GM18498 (cell line): ENCODE measurements around the gene MYO7A.

ENCODE experiments used
- ATAC-seq: cut with Tn5 transposase; IDR thresholded peaks from one replicate; pipeline ENCODE4 v1.9.1; 2021; ENCODE audit warnings: mild to moderate bottlenecking, moderate library complexity; ENCODE audit not compliant: unreplicated experiment

MYO7A gene

DNA sequence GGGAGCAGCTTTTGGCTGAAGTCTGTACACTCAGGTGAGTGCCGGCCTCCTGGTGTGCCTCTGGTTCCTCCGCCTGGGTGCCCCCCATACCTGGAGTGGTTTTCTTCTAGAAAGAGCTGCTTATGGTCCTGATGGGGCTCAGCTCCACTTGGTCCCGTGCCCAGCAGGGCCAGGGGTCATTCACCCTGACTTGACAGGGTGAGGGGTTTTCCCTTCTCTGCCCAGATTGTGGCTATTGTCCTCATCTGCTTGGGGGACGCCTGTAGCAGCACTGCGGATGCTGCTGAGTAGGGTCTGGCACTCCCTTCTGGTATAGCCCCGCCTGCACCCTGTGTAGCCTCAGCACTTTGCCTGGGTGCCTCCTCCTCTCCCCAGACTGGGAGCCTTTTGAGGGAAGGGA is 17.2 kb upstream of the MYO7A start:
- no peak for ATAC-seq

DNA sequence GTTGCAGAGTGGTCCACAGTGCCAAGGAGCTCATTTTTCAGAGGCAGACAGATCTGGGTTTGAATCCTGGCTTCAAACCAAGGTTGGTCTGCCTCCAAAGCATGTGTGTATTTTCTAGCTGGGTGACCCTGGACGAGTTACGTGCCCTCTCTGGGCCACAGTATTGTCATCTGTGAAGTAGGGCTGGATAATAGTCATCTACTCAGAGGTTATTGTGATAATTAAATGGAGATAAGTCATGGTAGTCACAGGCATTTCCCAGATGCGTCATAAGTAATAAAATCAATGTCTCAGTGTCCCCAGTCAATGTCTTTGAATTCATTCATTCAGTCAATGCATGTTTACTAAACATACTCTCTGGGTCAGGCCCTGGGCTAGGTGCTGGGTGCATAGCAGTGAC is 16.8 kb upstream of the MYO7A start:
- no peak for ATAC-seq

DNA sequence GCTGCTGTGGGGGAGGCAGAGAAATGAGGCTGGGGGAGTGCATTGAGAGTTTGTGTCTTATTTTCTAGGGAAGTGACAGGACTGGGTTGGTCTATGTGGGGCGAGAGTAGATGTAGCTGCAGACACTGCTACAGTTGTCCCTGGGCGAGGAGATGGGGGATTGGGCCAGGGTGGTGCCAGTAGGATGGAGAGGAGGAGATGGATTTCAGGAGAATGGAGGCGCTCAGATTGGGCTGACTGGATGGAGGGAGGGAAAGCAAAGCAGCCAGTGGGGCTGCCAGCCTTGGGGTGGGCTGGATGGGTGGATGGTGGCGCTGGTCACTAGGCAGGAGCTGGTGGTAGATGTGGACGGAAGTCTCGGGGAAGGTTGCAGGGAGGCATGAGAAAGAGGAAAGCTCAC is 16.1 kb upstream of the MYO7A start:
- ATAC-seq, result no peak

DNA sequence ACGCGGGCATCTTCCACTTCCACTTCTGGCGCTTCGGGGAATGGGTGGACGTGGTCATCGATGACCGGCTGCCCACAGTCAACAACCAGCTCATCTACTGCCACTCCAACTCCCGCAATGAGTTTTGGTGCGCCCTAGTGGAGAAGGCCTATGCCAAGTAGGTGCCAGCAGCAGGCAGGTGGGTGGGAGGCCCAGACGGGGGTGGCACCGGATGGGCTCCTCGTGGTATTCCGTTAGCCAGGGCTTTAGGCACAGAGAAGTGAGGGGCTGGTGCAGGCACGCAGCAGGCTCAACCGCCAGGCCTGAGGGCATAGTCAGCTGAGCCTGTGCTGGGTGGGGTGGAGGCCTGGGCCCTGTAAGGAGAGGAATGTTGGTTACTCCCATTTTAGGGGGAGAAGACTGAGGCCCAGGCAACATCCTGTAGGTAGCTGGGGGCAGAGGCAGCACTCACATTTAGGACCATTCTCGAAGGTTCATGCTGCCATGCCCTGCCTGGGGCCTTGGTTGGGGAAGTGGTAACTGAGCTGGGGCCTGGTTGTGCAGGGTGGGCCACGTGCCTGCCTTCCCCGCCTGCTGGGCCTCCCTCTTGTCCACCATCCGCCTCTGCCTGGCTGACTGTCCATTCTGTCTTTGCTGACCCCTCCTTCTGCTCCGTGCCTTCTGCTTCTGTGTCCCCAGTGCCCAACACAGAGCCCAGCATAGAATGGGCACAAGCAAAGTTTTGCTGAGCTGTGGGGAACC is 15.2 kb upstream of the MYO7A start:
- ATAC-seq, result no peak

GRCh38 chr11:77113382-77114088 is 14.5 kb upstream of the MYO7A start:
- no peak for ATAC-seq

GRCh38 chr11:77114089-77114463 is 14.0 kb upstream of the MYO7A start:
- ATAC-seq, result no peak

DNA sequence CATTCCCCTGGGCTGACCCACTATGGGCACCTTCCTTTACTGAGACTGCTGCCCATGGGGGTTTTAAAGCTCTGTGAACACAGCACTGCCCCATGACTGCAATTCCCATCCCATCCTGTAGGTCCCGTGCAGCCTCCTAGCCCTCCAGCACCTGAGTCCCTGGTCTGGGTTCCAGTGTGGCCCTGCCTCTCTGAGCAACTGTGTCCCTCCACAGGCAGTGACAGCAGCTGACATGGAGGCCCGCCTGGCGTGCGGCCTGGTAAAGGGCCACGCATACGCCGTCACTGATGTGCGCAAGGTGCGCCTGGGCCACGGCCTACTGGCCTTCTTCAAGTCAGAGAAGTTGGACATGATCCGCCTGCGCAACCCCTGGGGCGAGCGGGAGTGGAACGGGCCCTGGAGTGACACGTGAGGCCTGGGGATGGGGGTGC is 12.8 kb upstream of the MYO7A start:
- no peak for ATAC-seq

DNA sequence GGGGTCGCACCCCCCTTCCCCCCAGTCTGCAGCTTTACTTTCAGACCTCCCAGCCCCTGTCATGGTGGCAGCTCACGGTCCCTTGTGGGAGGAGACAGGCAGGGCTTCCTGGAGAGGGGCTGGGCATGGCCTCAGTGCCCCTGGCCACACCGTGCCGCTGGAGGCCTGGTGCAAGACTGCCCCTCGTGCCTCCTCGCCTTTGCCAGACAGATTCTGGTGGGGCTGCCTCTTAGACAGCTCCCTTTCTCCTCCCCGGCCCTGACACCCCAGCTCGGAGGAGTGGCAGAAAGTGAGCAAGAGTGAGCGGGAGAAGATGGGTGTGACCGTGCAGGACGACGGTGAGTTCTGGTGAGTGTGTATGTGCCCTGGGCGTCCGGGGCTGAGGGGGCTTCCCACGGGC is 12.1 kb upstream of the MYO7A start:
- ATAC-seq, result no peak

DNA sequence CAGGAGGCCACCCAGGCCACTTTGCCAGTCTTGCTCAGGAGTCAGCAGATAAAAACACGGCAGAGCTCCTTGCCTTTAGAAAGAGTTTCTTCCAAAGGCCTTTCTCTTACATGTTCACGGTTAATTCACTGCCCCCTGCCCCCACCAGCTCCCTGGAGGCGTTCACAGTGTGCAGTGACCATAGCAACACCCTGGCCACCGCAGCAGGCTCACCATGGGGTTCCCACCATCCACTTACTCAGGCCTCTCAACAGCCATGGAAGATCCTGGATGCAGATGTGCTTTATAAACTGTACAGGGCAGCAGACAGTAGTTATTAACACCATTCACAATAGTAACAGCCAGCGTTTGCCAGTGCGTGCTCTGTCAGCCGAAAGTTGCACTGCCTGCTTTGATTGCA is 10.6 kb upstream of the MYO7A start:
- ATAC-seq, result no peak

DNA sequence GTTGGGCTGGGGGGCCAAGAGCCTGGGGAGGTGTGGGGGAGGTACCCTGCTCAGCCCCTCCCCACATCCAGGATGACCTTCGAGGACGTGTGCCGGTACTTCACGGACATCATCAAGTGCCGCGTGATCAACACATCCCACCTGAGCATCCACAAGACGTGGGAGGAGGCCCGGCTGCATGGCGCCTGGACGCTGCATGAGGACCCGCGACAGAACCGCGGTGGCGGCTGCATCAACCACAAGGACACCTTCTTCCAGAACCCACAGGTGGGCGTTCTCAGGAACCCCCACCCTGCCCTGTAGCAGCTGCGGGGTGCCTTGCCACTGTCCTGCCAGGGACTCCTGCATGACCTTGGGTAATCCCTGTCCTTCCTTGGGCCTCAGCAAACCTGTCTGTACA is 10.0 kb upstream of the MYO7A start:
- ATAC-seq, result no peak

DNA sequence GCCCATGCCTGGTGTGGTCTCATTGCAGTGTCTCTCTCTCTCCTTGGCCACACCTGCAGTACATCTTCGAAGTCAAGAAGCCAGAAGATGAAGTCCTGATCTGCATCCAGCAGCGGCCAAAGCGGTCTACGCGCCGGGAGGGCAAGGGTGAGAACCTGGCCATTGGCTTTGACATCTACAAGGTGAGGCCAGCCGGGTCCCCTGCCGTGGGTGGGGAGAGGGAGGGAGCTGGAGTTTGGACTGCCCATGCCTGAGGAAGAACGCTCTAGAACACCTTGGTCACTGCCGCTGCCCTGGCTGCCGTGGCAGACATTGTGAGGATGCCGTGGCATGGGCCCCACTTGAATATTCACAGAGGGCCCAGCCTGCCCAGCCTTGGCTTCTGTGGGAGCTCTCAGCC is 9.1 kb upstream of the MYO7A start:
- ATAC-seq, result no peak

DNA sequence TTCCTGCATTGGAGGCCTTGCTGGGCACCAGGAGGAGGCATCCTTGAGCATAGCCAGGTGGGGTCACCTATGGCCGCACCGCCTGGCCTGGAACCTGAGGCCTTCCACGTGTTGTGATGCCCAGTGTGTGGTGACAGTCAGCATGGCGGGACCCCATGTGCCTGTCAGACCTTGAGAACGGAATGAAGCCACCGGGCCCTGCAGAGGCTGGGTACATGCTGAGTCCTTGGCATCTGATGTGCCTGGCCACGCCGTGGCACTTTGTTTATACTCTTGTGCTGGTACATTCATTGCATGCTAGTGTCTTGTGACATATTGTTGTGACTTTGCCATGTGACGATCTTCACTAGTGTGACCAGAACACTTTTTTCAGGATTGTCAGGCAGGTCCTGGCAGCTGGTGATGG is 8.5 kb upstream of the MYO7A start:
- ATAC-seq, result no peak

DNA sequence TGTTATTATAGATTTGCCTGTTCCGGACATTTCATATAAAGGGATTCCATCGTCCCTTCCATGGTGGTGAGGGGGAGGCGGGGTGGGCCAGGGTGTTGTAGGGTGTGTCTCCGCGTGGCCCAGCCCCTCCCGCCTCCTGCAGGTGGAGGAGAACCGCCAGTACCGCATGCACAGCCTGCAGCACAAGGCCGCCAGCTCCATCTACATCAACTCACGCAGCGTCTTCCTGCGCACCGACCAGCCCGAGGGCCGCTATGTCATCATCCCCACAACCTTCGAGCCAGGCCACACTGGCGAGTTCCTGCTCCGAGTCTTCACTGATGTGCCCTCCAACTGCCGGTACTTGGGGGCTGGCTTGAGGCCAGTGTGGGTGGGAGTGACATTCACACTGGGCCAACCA is 7.5 kb upstream of the MYO7A start:
- no peak for ATAC-seq

- no peak for ATAC-seq
Measured at GRCh38 chr11:77121096-77121640, 6.9 kb upstream of the MYO7A start.

DNA sequence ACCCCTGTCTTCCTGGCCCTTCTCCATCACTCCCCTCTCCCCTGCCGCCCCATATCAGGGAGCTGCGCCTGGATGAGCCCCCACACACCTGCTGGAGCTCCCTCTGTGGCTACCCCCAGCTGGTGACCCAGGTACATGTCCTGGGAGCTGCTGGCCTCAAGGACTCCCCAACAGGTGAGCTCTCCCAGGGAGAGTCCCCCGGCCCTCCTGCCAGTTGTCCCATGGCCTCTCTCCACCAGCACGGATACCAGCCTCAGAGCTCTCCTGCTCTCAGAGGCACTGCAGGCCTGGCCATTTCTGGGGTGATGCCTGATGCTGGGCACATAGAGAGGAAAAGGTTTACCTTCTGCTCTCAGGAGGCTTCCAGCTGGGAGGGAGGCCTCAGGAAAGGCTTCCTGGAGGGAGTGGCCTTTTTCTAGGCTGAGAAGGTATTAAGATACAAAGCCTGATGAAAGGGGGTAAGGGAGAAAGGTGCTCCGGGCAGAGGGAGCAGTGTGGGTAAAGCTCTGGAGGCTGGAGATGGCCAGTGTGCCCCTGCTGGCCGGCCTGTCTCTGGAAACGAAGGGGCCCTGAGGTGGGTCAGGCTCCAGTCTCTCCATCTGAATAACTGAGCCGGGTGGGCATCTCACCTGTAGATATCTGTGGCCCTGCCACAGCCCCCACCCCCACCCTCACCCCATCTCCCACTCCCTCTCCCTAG is 6.0 kb upstream of the MYO7A start:
- ATAC-seq, result no peak

- ATAC-seq, result no peak
Measured at GRCh38 chr11:77122576-77123212, 5.4 kb upstream of the MYO7A start.

- ATAC-seq, result no peak
Measured at GRCh38 chr11:77123591-77123990, 4.5 kb upstream of the MYO7A start.

DNA sequence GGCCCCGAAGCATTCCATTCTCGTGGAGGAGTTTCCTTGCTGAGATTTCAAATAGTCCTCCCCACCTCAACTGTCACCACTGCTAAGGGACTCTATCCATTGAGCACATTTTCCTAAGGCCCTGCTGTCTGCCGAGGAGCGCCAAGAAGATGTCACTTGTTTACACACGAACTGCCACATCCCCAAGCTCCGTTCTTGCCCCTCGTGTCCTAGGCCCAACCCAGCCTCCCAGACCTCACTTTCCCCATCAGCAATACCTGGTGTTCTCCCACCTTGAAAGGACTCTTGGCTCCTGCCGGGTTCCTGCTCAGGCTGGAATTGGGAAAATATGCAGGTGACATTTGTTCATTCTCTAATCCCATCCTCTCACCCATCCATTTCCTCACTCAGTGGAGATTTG is 4.0 kb upstream of the MYO7A start:
- ATAC-seq, result no peak

DNA sequence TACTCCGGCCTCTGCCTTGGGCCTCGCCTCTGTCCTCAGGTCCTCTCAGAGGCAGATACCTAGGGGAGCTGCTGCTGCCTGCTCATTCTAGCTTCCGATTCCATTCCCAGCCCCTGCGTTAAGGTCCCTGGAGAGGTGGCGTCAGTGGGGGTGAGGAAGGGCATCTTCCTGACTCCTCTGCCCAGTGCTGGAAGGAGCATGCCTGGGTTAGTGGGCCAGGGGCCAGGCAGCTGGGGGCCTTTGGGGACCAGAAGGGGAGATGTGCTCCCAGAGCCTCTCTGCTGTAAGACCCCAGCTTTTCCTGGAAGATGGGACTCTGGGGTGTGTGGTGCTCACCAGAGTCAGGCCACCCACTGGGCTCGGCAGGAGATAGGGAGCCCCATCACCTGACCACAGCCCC is 3.6 kb upstream of the MYO7A start:
- ATAC-seq, result no peak

DNA sequence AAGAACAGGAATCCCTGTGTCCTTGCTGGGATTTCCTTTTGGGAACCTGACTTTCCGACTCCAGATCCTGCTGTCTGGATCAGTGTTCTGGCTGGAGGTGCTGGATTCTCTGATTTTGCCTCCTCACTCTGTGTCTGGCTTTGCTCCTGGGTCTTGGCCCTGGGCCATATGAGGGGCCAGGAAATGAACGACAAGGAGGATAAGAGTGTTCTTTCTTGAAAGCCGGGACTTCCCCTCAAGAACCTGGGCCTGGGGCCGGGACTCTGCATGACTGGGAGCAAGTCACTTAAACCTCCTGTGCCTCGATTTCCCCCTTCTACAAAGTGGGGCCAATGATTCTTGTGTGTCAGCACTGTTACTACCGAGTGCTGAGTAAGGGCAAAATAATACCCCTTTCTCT is 2.9 kb upstream of the MYO7A start:
- no peak for ATAC-seq

GRCh38 chr11:77125695-77126094 is 2.4 kb upstream of the MYO7A start:
- no peak for ATAC-seq
